HG03064 (cell line): ENCODE data around the gene ELOVL5.
"Not testable (repeated sequence)": the region's sequence is repeated elsewhere in the genome, so short reads cannot be mapped to it uniquely, and the experiment has no call there.

Experiments used
- ATAC-seq: cut with Tn5 transposase; IDR thresholded peaks from one replicate; pipeline ENCODE4 v1.9.1; 2021; ENCODE audit warnings: low read depth; ENCODE audit not compliant: unreplicated experiment

ELOVL5 gene

GRCh38 chr6:53359843-53360092 lies 11.0 kb upstream of the ELOVL5 start:
- no peak for ATAC-seq

- ATAC-seq = peak; percentile 94
Observed at GRCh38 chr6:53359095-53359842, 10.5 kb upstream of the ELOVL5 start.

- ATAC-seq = no peak
Observed at GRCh38 chr6:53358440-53359094, 9.8 kb upstream of the ELOVL5 start.

GRCh38 chr6:53357576-53358360 lies 9.0 kb upstream of the ELOVL5 start:
- ATAC-seq = no peak

GRCh38 chr6:53353624-53354023 lies 4.9 kb upstream of the ELOVL5 start:
- ATAC-seq = no peak

- ATAC-seq = no peak
Observed at GRCh38 chr6:53352360-53352759, 3.6 kb upstream of the ELOVL5 start.

GRCh38 chr6:53349209-53349693 lies 501 bp upstream of the ELOVL5 start:
- ATAC-seq = no peak

GRCh38 chr6:53347921-53348370 lies 804 bp downstream of the ELOVL5 start:
- ATAC-seq = no peak

- ATAC-seq = peak; percentile 3
Observed at GRCh38 chr6:53347250-53347920, 1.4 kb downstream of the ELOVL5 start.

GRCh38 chr6:53346049-53346448 lies 2.7 kb downstream of the ELOVL5 start:
- ATAC-seq = not testable (repeated sequence)

GRCh38 chr6:53344969-53345368 lies 3.8 kb downstream of the ELOVL5 start:
- no peak for ATAC-seq

GRCh38 chr6:53343092-53343491 lies 5.7 kb downstream of the ELOVL5 start:
- ATAC-seq = no peak

GRCh38 chr6:53342217-53342616 lies 6.5 kb downstream of the ELOVL5 start:
- no peak for ATAC-seq

GRCh38 chr6:53340536-53340935 lies 8.2 kb downstream of the ELOVL5 start:
- ATAC-seq = no peak

GRCh38 chr6:53339424-53339823 lies 9.3 kb downstream of the ELOVL5 start:
- ATAC-seq = no peak

GRCh38 chr6:53338304-53338703 lies 10.4 kb downstream of the ELOVL5 start:
- no peak for ATAC-seq

- ATAC-seq = no peak
Observed at GRCh38 chr6:53336070-53336469, 12.7 kb downstream of the ELOVL5 start.

GRCh38 chr6:53335224-53335994 lies 13.3 kb downstream of the ELOVL5 start:
- ATAC-seq = peak; percentile 75

- no peak for ATAC-seq
Observed at GRCh38 chr6:53333439-53334408, 15.0 kb downstream of the ELOVL5 start.
